HG03439 (cell line): ENCODE measurements around the gene C2CD4C.
"Not testable (repeated sequence)": the region's sequence is repeated elsewhere in the genome, so short reads cannot be mapped to it uniquely, and the experiment has no call there.

Source experiments
- ATAC-seq: cut with Tn5 transposase; IDR thresholded peaks from one replicate; pipeline ENCODE4 v1.9.1; 2021; ENCODE audit warnings: mild to moderate bottlenecking, moderate library complexity; ENCODE audit not compliant: unreplicated experiment

The C2CD4C gene

DNA sequence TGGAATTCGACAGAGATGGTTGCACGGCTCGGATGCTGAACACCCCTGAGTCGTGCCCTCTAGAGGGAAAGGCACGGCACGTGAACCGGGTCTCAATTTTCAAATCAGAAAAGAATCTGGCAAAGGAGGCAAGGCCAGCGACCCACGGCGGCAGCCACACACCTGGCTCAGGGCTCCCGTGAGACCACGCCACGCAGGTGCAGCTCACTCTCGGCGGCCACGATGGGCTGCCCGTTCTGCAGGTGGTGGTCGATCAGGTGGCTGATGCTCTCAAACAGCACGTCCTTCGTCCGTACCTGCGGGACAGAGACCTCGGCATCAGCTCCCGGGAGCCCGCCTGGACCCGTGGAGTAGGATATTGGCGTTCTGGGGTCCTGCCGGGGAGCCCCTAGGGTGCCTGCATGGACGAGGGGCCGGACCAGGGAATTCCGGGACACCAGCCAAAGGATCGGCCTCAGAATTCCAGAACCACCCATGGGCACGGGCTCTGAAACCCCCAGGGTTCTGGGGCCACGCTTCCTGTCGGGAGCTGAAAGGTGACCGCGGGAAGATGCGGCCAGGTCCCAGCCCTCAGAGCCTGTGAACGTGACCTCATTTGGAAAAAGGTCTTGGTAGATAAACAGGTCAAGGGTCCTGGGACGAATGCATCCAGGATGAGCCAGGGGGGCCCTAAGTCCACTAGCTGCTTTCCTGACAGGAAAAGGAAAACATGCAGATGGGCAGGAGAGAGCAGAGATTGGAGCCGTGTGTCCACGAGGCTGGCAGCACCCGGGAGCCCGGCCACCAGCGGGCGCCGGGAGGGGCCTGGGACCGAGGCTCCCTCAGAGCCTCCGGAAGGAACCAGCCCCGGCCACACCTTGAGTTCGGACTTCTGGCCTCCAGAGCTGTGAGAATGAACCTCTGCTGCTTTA, 10.1 kb upstream of the C2CD4C start:
- no peak for ATAC-seq

DNA sequence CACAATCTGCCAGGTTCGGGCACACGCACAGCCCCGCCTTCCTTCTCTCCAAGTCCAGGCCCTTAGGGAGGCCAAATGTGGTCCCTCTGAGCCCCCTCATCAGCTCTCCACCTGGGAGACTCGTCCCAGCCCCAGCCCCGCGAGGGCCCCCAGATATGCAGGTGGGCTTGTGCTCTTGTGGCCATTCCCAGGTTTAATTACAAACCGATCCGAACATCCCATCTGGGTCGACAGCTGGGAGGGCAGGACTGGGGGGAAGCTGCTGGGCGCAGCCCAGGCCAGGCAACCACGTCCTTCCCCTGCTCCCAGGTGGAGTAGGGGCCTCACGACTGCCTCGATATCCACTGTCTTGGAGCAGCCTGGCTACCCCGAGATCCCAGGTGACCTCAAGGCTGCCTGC, 7.5 kb upstream of the C2CD4C start:
- ATAC-seq, result no peak

DNA sequence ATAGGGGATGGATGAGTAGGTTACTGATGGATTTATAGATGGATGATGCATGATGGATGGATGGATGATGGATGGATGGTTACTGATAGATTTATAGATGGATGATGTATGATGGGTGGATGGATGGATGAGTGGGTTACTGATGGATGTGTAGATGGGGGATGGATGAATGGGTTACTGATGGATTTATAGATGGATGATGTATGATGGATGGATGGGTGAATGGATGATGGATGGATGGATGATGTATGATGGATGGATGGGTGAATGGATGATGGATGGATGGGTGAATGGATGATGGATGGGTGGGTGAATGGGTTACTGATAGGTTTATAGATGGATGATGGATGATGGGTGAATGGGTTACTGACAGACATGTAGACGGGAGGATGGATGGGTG, 6.3 kb upstream of the C2CD4C start:
- no peak for ATAC-seq

DNA sequence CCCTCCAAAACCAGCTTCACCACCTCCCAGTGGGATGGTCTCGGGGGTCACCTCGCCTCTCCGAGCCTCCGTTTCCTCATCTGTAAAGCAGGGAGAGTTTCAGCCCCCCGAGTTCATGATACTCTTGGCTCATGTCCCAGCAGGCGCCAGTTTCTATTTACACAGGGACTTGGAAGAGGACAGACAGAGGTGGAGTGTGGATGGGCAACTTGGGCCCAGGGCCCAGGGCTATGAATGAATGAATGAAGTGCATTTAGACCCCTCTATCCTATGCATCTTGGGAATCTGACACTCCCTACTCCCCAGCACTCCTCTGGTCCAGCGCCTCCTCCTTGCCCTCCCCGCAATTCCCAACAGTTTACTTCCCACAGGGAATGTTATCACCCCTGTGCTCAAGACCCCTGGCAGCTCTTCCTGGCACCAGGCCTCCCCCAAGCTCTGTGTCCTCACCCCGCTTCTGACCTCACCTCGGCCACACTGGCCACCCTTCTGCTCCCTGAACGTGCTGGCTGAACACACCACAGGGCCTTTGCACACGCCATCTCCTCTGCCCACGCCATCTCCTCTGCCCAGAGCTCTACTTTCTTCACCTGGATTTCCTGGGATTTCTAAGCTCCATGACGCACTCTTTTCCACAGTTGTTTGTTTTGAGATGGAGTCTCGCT, 4.9 kb upstream of the C2CD4C start:
- no peak for ATAC-seq

DNA sequence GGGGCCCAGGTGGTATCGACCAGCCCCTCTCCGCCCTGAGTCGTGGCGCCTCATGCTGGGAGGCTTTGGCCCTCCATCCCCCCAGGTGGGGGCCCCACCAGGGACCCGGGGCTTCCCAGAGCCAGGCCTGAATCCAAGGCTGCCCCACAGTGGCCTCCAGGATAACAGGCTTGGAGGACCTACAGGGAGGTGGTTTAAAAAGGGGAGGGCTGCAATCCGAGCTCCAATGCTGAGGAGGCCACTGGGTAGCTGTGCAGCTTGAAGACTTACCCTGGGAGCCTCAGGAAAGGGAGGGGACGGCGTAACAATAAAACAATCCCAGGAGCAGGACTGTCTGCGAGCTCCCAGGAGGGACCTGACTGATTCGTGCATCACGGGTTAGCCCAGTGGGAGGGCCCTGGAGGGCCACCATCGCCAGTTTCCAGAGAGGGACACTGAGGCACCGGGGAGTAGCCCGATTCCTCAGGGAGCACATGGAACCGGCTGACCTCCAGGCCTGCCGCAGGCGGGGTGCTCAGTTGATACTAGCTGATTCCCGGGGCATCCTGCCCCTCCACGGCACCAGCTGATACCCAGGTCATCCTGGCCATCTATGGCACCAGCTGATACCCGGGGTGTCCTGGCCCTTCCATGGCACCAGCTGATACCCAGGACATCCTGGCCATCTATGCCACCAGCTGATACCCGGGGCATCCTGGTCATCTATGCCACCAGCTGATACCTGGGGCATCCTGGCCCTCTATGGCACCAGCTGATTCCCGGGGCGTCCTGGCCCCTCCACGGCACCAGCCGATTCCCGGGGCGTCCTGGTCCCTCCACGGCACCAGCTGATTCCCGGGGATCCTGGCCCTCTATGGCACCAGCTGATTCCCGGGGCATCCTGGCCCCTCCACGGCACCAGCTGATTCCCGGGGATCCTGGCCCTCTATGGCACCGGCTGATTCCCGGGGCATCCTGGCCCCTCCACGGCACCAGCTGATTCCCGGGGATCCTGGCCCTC, 3.7 kb upstream of the C2CD4C start:
- no peak for ATAC-seq

DNA sequence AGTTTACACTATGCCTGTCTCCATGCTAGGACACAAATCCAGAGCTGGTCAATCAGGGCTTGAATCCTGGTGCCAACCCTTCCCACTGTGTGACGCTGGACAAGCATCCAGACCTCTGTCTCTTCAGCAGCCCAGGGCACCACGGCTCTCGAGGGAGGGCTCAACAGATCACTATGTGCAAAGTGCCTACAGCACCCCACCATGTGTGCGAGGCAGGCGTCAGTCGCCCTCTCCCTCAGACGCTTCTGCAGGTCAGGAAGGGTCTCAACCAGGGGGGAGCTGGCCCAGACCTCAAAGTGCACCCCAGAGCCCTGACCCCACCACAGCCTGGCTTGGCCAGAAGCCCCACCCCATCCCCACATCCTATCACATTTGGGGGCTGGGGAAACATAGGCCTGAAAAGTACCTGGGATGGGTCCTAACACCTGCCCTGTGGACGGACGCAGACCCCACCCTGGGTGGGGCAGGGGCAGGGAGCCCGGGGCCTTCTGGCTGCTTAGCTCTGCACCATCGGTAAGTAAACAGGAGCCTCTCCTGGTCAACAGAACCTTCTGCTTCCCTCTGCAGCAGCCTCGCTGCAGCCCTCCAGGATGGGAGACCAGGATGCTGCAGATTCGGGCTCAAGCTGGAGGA, 2.9 kb upstream of the C2CD4C start:
- ATAC-seq, result no peak

DNA sequence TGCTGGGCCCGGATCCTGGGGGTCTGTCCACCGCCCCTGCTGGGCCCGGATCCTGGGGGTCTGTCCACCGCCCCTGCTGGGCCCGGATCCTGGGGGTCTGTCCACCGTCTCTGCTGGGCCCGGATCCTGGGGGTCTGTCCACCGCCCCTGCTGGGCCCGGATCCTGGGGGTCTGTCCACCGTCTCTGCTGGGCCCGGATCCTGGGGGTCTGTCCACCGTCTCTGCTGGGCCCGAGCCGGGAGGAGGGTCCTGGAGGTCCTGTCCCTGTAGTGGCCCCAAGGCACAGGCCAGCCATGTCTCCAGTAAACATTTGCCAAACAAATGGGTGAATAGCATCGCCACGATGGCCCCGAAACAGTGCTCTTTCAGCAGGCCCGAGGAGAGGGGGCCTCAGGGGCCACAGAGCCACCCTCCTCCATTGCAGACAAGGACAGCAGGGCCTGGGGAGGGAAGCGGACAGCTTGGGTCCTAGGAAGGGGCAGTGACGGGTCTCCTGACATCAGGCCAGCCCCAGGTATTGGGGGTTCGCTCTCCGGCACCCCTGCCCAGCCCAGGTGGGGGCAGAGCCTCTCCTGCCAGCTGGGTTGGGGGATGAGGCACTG, 2.3 kb upstream of the C2CD4C start:
- ATAC-seq, result not testable (repeated sequence)

DNA sequence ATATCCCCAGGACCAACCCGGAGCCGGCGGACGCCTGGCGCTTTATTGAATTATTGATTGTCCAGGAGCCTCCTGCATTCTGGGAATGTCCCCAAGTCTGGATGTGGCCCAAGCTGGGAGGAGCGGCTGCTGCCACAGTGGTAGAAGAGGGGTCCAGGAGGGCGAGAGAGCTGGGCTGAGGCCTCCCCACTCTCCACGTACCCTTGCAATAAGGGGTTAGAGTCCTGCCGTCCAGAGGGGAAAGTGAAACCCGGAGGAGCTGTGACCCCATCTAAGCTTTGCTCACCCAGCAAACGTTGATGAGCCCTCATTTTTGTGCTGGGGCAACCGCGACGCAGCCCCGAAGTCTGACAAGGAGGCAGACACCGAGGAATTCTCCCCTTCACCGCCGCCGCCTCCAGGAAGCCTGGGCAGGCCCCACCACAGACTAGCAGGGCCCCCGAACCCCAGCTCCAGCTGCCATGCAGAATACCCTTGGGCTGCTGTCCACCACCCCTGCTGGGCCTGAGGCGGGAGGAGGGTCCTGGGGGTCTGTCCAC, 1.4 kb upstream of the C2CD4C start:
- ATAC-seq, result no peak

DNA sequence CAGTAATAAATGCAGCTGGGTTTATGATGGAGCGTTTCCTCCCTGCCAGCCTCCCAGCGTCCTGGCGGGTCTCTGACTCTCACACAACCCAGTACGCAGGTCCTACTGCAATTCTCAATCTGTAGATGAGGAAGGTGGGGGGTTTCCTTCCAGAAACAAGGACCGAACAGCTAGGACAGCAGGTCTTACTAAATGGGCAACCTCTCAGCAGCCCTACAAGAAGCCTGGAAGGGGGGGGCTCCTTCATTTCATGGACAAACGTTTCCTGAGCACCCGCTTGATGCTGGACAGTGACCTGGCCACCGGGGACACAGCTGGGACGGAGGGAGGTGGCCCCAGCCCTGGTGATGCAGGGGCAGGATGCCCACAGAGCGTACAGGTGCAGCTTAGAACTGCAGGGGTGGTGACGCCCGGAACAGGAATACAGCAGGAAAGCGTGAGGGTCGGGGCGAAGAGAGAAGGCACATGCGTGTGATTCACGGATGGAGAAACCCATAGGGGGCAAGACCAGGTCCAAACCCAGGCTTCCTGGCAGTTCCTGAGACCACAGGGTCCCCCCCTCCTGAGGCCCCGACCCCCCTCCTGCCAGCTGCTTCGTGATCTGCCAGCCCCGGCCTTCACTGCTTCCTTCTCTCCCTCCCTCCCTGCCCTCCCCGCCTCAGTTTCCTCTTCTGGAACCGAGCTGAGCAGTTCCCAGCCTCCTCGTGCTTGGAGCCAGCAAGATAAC, 732 bp upstream of the C2CD4C start:
- no peak for ATAC-seq

DNA sequence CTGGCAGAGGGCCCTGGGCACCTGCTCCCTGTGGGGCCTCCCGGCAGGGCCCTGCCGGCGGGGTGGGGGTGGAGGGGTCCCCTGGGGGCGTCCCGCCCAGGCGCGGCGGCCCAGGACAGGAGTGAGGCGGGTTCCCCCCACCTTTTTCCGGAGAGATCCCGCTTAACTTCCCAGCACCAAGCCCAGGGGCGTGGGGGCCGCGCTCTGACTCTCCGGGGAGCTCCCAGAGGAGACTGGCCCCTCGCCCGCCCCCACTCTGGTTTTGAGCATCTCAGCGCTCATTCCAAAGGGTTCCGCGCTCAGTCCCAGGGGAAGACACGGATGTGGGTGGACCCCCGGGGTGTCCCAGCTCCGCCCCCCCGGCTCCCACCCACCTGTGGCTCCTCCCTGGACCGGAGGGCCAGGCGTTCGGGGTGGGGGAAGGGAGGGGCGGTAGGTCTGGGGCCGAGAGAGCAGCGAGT, 476 bp downstream of the C2CD4C start:
- ATAC-seq, result no peak

DNA sequence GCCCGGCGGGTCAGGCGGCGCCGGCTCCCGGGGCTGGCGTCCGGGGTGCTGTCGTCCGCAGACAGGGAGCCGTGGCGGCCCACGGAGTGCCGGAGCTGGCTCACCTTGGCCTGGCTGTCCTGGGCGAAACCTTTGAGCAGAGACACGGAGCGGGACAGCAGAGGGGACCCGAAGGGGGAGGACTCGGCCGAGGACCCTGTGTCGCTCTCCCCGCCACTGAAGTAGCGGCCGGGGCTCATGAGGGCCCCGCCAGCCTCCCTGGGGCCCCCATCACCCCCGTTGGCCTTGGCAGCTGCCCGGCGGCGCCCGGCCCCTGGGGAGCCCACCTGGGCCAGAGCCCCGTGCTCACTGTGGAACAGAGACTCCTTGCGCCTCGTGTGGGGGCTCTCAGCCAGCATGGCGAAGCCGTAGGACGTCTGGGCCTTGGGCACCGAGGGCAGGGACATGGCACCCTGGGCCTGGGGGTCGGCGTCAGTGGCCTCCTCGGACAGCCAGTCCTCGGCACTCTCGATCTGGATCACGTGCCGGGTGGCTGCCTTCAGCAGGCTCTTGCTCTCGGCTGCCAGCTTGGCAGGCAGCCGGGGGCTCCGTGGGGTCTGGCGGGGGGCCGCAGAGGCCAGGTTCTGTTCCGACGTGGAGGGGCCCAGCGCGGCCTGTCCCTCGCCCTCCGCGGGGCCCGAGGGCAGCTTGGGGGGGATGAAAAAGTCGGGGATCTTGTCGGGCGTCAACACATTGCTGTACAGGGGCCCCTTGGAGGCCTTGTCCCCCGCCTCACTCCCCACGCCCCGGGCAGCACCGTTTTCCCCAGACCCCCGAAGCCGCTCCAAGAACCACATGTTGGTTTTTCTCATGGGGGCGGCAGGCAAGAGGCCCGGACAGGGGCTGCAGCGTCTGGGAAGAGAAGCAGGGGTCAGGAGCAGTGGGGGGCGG, 1.2 kb downstream of the C2CD4C start:
- no peak for ATAC-seq

DNA sequence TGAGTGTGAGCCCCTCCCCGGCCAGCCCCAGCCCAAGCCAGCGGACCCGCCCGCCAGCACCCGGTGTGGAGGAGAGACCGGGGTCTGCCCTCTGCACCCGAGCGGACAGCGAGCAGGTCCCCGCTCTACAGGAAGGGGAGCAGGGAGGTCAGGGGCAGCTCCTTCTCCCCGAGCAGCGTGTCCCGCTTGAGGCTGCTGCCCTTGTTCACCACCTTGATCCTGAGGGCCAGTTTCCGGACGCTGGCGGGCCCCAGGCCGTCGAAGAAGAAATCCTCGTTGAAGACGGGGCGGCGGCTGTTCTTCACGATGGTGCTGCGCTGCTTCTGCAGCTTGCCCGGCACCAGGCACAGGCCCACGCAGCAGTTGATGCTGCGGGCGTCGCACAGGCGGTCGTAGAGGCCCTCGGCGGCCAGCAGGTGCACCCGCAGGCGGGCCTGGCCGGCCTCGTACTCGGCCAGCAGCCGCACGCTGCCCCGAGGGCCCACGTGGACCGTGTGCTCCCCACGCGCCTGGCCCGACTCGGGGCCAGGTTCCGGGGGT, 1.9 kb downstream of the C2CD4C start:
- no peak for ATAC-seq

DNA sequence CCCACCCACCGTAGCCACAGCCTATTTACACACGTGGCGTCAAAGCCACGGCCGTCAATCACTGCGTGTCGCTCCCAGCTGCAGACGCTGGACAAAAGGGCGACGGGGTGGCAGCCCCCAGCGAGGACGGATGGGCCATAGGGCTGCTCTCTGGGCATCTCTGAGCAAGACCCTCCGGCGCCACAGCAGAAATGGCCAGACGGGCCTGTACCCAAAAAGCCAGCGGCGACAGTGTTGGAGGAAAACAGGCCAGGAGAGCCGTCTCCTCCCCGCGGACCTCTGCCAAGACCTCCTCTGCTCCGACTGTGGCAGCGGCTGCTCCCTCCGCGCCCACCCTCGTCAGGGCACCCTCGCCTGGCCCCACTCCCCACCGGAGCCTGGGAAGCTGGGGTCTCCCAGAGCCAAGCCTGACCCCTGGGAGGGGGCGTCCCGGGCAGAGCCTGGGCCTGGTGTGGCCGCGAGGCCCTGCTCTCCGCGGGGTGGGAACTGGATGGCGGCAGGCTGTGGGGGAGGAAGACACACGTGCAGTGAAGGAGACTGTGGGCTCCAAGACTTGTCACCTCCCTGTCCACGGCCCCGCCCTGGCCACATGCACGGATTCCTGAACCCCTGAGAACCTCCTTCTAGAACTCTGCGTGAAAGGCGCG, 2.7 kb downstream of the C2CD4C start:
- ATAC-seq, result no peak

DNA sequence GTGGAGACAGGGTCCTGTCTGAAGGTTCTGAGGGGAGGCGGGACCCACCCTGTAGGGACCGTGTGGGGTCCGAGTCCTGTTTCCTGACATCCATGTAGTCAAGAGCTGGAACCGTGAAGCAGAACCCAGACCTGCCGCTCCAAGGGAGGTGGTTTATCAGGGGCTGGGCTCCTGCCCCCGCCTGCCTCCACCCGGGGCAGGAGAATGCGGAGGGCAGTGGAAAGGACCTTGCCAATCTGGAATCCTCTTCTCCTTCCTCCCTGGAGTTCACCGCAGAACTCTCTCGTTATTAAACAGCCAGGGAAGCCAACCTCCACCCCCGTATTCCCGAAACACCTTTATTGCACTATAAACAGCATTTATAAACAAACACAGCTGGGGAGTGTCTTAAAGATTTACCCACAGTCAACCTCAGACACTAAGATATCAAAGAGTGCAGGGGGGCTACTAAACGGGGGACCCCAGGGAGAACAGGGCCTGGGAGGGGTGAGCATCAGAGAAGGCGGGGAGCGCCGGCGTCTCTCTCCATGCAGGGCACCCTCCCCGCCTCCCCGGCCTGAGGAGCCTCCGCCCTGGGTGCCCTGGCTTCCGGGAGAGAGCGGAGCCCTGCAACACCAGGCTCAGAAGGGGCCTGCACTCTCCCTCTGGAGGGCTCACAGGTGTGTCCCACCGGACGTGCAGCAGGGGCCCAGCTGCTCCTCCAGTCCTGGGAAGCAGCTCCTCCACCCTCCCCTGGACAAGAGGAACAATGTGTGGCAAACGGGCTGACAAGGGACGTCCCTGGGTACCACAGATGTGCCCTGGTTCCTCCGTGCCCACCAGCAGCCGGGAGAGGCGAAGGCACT, 3.6 kb downstream of the C2CD4C start:
- no peak for ATAC-seq

DNA sequence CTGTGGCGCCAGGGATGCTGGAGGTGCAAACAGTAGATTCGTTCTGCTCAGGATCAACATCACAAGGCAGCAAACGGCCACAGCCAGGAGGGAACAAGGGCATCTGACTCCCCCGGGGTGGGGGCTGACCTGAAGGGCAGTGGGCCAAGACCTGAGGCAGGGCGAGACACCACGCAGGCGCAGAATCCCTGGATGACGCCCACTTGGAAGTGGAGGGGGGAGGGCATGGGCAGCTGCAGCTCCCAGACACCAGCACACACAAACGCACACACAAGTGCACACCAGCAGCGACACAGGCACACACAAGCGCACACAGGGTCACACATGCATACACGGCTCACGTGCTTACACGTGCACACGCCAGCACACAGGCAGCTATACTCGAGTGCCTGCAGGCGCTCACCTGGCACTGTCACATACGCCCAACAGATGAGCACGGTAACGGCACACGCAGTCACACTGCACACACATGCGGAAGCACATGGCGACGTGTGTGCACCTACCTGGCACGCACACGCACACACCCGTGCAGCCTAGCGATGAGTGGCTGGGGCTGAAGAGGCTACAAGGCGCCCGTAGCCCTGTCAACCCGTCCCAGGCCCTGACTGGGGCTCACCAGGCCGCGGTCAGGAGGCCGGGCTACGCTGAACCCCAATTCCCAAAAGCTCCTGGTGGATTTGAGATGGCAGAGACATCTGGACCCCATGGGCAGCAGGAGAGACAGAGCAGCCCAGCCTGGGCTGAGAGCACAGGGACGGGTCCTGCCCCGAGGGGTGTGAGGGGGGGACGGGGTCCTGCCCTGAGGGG, 5.5 kb downstream of the C2CD4C start:
- ATAC-seq, result no peak

DNA sequence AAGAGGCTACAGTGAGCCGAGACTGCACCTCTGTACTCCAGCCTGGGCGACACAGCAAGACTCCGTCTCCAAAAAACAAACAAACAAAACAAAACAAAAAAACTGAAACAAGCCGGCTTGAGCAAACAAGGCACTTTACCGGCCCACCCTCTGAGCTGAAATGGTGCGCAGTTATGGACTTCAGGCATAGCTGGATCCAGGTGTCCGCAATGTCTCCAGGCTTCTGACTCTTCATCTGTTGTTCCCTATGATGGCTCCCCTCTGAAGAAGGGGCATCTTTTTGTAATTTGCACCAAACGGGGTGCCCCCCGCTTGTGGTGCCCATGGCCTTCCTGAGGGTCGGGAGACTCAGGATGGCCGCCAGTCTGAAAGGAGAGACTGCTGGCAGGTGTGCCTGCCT, 6.2 kb downstream of the C2CD4C start:
- ATAC-seq, result no peak
